Skin epidermis (tissue), 12 donors: ENCODE data around the gene SMAP1.

ENCODE experiments used
- H3K27ac ChIP-seq, 21 experiments: fragments of 200-600 bp; sonication (generic) in 11 of 21; one replicate each; pipeline ENCODE4 v1.5.0; 2020; ENCODE audit warnings: mild to moderate bottlenecking in 3 of 21, inconsistent platforms in 2 of 21, moderate library complexity in 2 of 21
- H3K4me3 ChIP-seq, 7 experiments: fragments of 200-600 bp; sonication (generic) in 2 of 7; one replicate each; pipeline ENCODE4 v1.5.0; 2020; ENCODE audit warnings: inconsistent platforms in 2 of 7, mild to moderate bottlenecking in 2 of 7, moderate library complexity in 1 of 7

The SMAP1 gene

DNA sequence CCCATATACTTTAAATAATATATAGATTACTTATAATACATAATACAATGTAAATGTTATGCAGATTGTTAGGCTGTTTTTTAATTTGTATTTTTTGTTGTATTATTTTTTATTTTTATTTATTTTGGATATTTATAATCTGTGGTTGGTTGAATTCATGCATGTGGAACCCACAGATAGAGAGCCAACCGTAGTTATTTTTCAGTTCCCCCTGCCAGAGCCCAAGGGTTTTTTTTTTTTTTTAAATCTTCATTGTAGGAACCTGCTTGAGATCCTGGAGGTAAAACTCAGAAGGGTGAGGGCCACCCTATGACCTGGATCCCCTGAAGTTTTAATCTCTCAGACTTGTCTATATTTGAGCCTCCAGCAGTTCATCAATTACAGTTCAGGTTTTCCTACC lies 156.0 kb downstream of the SMAP1 start:
- H3K27ac ChIP-seq = no peak overlapping the region

DNA sequence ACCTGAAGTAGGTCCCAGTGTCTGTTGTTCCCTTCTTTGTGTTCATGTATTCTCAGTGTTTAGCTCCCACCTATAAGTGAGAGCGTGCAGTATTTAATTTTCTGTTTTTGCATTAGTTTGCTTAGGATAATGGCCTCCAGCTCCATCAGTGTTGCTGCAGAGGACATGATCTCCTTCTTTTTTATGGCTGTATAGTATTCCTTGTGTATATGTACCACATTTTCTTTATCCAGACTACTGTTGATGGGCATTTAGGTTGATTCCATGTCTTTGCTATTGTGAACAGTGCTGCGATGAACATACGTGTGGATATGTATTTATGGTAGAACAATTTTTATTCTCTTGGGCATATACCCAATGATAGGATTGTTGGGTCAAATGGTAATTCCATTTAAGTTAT lies 163.7 kb downstream of the SMAP1 start:
- no peak overlapping the region for H3K4me3 ChIP-seq
- no peak overlapping the region for H3K27ac ChIP-seq

More for the DNA sequence above, 156.0 kb downstream of the SMAP1 start:
- no peak overlapping the region for H3K4me3 ChIP-seq

DNA sequence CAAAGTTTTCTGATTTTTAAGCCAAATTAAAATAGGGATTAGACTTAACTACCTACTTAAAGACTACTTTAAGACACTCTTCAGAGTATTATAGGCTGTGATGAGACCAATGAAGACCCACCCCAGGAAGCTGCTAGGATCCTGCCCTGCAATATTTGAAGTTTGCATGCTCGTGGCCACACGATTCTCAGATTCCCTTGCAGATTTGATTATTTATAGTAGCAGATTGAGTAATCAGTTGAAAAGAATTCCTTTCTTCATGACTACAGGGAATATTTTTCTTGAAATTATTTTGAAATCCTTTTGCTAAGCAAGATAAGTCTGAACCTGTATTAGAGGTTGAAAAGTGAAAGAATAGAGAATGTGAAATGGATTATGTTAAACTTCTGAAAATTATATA lies 166.8 kb downstream of the SMAP1 start:
- H3K4me3 ChIP-seq = no peak overlapping the region
- H3K27ac ChIP-seq = no peak overlapping the region

DNA sequence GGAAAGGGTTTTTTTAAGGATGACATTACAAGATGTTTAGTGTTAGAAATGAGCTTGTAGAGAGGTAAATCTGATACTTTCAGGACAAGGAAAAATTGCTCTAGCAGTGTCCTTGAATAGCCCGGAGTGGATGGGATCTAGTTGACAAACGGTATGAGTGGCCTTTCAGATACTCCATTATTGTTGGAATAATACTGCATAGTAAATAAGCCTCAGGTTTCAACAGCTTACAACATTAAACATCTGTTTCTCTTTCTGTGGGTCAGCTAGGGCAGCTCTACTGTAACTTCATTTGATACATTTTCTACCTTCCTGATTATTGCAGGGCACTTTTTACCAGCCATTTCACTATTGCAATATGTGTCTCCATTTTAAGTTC lies 171.2 kb downstream of the SMAP1 start:
- no peak overlapping the region for H3K27ac ChIP-seq
- H3K4me3 ChIP-seq = no peak overlapping the region

DNA sequence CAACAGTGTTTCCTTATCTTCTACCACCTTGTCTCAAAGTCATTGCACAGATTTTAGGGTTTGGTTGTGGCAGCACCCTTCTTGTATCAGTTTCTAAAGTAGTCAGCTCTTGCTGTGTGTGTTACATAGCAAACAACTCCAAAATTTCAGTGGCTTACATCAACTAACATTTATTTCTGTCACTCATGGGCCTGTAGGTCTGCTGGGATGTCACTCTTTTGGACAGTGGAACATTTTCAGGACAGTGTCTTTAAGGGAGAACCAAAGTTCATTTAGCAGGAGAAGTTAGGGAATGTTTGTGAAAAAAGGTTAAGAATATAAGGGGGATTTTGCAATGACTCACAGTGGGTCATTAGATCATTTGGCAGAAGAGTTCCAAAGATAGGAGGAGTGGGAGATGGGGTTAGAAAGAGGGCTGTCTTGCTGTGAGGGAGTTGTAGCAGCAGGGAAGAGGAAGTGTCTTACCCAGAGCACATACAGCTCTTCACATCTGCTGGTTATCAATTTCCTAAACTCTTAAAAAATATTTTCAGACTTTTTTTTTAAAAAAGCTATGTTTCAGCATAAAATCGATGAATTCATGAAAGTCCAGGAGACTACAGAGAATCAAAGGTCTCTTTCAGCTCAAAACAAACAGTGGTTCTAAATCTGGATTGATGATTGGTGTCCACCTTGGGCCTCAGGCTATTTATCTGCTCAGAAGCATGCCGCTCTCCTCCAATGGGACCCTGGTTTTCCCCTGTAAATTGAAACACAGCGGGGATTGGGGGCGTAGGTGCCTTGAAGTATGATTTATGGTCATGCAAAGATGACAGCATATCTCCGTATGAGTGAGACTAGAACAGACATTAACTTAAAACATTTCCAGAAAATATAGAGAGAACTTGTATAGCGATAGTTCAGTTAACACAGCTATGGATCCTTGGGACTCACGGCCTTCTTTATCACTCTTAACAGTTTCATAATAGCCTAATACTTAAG lies 171.9 kb downstream of the SMAP1 start:
- Histone ChIP-seq H3K4me3 (no peak overlapping the region), H3K27ac (no peak overlapping the region)

DNA sequence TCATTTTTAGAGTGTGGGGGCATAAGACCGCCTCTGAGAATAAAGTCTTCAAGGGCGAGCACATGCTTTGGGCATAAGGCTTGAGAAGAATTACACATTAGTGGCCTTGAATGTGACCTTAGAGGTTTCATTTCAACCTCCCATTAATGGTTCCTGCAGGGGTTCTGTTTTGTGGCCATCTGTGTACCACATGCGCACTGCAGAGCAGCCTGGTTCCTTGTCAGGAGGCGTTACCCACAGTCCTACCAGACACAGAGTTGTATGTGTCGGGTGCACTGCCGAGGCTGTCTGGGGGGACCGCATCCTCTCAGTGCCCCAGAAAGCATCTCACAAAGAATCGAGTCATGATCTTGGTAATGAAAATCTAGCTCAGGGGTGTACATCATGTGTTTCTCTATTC lies 173.4 kb downstream of the SMAP1 start:
- no peak overlapping the region for H3K27ac ChIP-seq
- H3K4me3 ChIP-seq = no peak overlapping the region

DNA sequence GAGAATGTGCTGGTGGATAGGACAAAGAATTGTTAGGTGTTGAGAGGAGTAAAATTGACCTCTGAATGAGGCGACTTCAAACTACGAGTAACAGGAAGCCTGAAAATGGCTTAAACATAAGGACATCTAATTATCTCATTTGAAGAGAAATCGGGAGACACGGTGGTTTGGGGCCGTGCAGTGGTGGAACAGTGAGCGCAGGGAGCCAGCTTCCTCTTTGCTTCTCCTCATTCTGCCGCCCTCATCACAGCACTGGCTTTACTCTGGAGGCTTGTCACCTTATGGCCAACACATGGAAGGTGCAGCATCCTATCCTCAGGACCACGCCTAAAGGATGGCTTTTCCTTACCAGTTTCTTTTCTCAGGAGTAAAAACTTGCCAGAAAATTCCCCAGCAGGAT lies 174.9 kb downstream of the SMAP1 start:
- no peak overlapping the region for H3K4me3 ChIP-seq
- no peak overlapping the region for H3K27ac ChIP-seq

DNA sequence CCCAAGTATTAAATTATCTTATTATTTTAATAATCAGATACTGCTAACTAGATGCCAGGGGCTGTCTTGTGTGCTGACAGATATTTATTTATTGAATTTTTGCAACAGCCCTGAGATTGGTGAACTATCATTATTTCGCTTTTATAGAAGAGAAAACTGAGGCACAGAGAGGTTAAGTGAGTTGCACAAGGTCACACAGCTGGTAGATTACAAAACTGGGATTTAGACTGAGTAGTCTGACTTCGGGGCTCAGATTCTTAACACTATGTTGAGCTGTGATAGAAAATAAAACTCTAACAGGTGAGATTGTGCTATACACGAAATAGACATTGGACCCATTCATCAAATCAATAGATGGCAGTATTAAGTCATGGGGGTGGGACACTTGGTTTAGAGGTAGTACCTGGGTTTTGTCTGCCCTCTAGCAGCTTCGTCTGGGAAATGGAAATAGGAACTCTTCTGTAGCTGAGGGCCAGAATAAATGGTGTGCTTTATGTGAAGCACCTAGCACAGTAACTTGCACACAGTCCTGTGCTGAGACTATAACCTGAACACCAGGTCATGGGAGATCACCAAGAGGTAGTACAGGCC lies 175.7 kb downstream of the SMAP1 start:
- no peak overlapping the region for H3K4me3 ChIP-seq
- no peak overlapping the region for H3K27ac ChIP-seq

DNA sequence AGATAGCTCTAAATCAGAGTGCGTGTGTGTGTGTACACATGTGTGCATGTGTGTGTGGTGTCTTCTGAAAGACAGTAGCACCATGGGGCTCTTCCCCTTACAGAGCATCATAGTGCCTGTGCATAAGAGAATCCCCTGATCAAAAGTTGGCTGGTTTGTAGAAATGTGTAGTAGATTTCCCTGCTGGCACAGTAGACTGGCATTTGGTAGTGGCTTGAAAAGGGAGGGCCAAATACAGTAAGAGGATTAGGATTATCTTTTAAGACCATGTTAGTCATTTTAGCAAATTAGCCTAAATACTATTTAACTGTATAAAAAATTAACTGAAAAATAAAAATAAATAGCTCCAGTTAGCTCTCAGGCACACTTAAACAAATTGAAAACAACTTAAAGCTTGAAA lies 176.6 kb downstream of the SMAP1 start:
- Histone ChIP-seq H3K27ac (no peak overlapping the region), H3K4me3 (no peak overlapping the region)

DNA sequence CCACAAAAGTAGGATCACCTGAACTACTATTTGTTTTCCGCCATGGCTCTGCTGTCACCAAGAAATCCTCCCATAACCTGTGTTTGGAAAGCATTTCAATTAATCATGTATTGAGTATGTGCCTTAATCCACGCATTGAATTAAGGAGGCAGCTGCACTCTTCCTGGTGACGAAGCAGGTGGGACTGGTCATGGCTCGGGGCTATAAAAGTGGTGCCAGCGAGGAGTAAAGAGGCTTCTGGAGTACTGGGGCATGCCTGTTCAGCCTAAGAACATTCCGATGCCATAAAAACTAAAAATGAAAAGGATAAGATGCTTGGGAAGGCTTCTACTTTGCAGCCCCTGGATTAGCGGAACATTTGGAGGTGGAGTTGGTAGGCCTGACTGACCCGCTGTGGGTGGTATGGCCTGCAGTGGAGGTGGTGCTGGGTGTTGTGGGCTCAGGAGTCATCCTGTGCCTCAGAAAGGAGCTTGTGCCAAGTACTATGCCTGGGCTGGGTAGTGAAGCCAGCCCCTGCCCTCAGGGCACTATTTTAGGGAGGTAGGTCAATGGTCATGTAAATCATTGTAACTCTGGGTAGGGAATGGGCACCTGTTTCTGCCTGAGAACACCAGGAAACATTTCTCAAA lies 178.6 kb downstream of the SMAP1 start:
- Histone ChIP-seq H3K27ac (no peak overlapping the region), H3K4me3 (no peak overlapping the region)

DNA sequence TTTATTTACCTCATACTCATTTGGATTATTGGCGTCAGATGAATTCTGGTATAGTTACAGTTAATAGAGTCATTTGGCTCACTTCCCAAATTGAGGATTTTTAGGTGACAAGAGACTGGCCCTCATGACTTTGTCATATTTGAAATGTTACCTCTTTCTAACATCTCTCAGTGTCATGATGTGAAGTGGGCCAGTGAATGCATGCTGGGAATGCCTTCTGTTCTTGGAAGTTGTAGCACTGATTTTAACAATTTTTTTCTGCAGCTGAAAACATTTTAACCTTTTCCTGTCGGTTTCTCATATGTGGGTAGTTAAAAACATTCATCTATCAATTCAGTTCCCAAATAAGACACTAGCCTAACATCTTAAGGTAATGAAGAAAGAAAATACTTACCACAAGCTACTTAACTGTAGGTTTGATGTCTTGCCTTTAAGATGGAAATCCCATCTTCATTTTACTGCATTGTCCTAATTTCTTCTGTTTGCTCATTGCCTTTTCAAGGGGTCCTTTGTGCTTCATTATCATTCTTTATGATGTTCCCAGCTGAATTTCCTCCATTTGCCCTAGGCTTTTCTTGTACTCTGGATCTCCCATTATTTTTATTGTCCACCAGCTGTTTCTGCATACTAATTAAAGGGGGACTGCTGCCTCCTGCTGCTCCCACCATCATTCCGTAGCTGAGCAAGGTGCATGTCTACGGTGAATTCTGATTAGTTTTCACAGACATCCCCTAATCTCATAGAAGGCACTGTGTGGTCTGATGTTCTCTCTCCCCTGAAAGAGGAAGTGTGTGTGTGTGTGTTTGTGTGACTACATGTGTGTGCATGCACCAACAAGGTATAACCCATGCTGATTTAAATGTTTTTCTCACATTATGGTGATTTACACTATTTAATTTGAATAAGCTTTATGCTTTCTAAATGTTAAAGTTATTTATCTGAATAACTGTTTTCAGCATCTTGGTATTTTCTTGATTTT lies 179.7 kb downstream of the SMAP1 start:
- H3K4me3 ChIP-seq = no peak overlapping the region
- no peak overlapping the region for H3K27ac ChIP-seq

DNA sequence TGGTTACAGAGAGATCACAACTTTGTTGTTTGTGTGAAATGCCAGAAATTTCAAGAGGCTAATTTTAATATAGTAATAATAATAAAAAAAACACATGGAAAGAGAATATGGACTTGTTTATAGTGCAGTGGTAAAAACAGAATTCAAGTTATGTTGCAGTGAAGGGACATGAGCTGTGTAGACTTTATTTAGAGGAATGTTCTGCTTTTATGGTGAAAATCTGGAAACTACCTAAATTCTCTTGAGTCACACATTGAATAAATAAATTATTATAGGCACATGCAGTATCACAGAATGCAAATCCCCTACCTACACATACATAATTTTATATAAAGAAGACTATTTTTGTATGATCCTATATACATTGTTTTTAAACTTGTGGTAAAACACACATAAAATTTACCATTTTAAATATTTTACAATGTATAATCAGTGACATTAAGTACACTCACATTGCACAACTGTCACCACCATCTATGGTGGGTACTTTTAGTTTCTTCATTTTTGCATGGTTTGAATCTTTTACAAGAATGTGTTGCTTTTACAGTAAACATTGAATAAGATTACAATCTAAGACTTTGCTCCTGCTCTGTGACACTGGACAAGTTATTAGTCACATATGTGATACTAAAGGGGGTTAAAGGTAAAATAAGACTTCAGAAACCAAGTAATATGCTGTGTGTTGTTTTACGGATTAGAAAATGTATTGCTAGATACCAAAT lies 181.8 kb downstream of the SMAP1 start:
- Histone ChIP-seq H3K4me3 (no peak overlapping the region), H3K27ac (no peak overlapping the region)

DNA sequence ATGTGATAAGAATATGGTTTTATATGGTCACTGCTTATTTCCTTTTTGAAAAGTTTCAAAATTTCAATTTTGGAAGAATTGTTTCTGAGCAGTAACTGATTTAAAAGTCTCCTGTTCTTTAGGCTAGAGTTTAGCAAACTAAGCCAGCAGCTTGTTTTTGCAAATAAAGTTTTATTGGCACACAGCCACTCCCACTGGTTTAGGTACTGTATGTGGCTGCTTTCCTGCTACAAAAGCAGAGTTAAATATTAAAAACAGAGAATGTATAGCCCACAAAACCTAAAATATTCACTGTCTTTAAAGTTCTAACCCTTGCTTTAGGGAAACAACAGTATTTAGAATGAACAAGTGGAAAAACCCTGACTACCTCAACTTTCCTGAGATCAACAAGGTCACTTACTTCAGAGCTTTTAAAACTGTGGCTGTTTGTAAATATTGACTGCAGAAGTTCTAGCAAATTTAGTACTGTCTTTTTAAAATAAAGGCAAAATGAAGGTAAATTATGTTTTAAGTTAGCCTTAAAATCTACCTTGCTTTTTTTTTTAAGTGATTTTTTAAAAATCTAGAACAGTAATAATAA lies 185.1 kb downstream of the SMAP1 start:
- no peak overlapping the region for H3K27ac ChIP-seq
- H3K4me3 ChIP-seq = no peak overlapping the region

DNA sequence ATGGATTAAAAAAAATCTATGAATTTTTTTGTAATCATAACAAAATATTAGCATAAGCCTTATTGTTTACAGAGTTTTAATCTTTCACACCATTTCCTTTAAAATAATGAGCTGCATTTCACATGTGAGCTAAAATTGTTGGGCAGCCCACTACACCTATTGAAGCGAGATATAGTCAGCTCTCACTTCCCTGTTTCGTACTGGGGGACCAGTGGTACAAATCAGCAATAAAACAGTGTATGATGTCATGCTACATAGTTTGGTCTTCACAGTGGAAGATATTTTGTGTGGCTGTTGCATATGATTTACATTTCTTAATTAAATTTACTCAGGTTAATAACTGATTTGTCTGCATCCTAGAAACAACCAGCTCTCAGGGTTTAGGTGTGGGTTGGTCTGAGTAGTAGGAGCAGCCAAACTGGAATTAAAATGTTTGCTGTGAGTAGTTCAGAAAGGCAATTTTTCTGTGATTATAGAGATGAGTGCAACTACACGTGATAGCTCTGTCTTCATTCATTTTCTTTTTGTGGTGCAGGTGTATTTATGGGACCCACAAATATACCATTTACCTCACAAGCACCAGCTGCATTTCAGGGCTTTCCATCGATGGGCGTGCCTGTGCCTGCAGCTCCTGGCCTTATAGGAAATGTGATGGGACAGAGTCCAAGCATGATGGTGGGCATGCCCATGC lies 189.8 kb downstream of the SMAP1 start:
- Histone ChIP-seq H3K27ac (no peak overlapping the region), H3K4me3 (no peak overlapping the region)

DNA sequence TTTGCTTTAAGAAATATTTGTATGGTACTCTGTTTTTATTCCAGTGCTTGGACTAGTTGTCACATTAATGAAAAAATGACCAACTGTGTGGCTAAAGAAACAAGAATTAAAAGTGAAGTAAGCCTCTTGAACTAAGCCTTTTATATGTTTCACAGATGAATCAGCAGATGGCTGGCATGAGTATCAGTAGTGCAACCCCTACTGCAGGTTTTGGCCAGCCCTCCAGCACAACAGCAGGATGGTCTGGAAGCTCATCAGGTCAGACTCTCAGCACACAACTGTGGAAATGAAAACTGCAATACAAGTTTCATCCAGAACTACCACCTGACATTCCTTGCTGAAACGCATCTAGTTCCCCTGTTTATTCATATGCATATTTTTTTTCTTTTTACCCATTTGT lies 192.4 kb downstream of the SMAP1 start:
- Histone ChIP-seq H3K4me3 (no peak overlapping the region), H3K27ac (no peak overlapping the region)

DNA sequence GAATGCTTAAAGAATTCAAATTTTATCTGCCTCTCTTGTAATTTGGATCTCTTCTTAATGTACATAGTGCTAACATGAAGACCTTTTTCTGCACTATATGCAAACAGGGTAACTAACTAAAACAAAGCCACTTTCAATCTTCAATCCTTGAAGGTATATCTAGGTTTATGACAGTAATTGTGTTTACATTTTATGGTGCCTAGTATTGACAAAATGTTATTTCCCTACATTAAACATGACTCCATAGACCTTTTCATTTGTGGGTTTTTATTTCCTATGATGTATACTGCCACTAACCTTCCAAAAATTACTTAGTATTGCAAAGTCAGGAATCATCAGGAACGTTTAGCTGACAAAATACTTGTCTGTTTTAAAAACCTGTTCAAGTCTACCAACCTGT lies 193.2 kb downstream of the SMAP1 start:
- no peak overlapping the region for H3K4me3 ChIP-seq
- H3K27ac ChIP-seq = no peak overlapping the region

DNA sequence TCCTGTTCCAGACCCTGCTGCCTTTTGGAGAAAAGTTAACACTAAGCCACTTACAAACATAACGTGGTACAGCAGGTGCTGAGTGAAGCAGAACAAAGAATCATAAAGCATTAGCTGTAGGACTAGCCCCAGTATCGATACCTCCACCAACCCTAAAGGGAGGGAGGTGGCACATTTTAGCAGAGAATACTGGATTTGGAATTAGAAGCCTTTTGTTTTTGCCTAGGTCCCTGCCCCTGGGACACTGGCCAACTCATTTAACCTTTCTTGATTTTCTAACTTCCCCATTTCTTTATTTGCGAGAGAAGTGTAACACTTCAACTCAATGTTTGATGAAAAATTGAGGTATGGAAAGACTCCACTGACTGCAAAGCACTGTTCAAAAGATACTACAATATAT lies 195.7 kb downstream of the SMAP1 start:
- Histone ChIP-seq H3K27ac (no peak overlapping the region), H3K4me3 (no peak overlapping the region)

DNA sequence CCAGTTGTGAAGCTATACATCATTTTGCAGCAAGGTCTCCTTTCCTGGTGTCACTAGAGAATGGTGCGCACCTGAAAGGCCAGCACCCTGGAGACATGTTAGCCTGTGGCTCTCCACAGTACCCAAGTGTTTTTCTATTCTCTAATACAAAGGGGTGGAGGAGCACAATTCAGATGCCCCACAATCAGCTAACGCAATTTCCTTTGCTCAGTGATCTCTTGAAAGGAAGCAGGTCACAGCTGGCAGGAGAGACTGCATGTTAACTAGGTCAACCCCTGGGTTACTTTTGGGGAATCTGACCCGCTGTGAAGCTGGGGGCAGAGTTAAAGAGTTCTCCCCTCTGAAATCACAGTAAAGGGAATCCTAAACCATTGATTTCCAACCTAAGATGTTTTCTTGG lies 196.7 kb downstream of the SMAP1 start:
- no peak overlapping the region for H3K4me3 ChIP-seq
- H3K27ac ChIP-seq = no peak overlapping the region
